ENCODE data around the gene C1orf226.
"Not testable (repeated sequence)": the region's sequence is repeated elsewhere in the genome, so short reads cannot be mapped to it uniquely, and the experiment has no call there.

The C1orf226 gene

GRCh38 chr1:162400790-162401355, 19.3 kb downstream of the C1orf226 start:
- DNase-seq (ENCODE audit: low spot score in 2 of 2) = no peak
- Mint-ChIP-seq H3K27ac (no peak overlapping the region), H3K9me3 (no peaks in the 10 kb centered on the region), H3K4me1 (no peaks in the 10 kb centered on the region), H3K4me3 (no peak overlapping the region), H3K36me3 (no peaks in the 10 kb centered on the region)
- no peak for ATAC-seq

DNA sequence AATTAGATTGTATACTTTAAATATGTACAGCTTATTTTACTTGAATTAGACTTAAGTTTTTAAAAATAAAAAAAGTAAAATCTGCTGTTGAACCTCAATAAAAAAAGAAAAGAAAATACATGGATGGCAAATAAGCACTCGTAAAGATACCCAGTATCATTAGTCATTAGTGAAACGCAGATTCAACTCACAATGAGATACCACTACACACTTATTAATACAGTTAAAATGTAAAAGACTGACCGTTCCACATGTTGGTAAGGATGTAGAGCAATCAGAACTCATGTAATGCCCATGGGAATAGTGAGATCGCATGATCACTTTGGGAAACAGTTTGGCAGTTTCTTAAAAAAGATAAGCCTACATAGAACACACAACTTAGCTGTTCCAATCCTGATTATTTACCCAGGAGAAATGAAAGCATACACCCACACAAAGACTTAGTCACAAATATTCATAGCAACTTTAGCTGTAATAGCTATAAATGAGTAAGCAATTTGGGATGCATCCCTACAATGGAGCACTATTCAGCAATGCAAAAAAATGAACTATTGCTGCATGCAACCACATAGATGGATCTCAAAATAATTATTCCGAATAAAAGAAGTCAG, 23.1 kb downstream of the C1orf226 start:
- Mint-ChIP-seq H3K9me3 (no peaks in the 10 kb centered on the region), H3K4me3 (no peak overlapping the region), H3K4me1 (no peaks in the 10 kb centered on the region), H3K27ac (no peak overlapping the region), H3K36me3 (no peaks in the 10 kb centered on the region)
- DNase-seq (ENCODE audit: low spot score in 2 of 2) = no peak
- ATAC-seq = no peak

DNA sequence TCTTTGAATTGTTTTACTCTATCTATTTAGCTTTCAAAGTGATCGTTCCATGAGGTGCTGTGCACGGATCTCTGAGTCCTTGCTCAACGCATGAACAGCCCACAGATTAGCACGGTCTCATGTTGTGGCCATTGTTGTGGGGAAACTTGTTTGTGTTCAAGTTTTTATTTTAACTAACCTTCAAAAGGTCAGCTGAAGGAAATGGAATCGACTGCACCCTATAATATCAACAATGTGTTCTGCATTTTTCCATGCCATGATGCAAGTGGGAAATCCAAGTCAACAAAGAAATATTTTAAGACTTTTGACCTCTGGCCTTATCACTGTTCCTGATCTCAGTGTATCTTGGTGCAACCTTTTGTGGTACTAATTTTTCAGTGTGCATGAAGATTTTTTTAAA, 24.3 kb downstream of the C1orf226 start:
- Mint-ChIP-seq H3K4me3 (no peak overlapping the region), H3K27ac (no peak overlapping the region), H3K4me1 (no peaks in the 10 kb centered on the region), H3K9me3 (no peaks in the 10 kb centered on the region), H3K36me3 (no peaks in the 10 kb centered on the region)
- ATAC-seq (no peak), DNase-seq (ENCODE audit: low spot score in 2 of 2) (no peak)

DNA sequence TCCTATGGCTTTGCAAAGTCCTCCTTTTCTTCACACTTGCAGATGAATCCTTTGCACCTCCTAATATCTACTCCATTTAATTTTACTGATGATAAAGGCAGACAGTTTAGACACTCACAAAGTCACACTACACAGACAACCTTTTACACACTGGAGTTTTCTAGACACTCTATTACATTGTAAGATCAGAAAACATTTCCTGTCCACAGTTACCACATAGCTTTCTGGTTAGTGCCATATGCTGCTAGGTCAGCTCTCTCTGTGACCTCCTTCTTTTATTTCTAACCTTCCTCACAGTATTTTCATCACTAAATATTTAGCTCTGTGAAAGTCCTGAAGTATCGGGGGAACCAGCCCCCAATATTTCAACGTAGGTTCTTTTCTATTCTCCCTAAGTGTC, 25.3 kb downstream of the C1orf226 start:
- Mint-ChIP-seq H3K4me1 (no peaks in the 10 kb centered on the region), H3K9me3 (no peaks in the 10 kb centered on the region), H3K36me3 (no peaks in the 10 kb centered on the region), H3K4me3 (no peak overlapping the region), H3K27ac (no peak overlapping the region)
- ATAC-seq (no peak), DNase-seq (ENCODE audit: low spot score in 2 of 2) (no peak)

DNA sequence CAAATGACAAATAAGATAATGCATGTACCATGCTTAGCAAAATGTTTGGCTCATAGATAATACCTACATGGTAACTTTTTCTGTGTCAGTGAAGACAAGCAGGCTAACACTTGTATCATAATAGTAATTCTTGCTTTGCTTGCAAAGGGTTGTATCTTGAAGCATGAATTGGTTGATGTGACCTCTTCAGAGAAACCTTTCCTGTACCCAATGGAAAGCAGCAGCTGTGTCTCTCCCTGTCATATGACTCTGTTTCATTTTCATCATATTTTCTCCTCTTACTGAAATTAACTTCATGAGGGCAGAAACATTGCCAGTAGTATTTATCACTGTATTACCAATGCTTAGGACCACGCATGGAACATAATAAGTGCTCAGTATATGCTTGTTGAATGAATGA, 26.0 kb downstream of the C1orf226 start:
- ATAC-seq (no peak), DNase-seq (ENCODE audit: low spot score in 2 of 2) (no peak)
- Mint-ChIP-seq H3K9me3 (no peaks in the 10 kb centered on the region), H3K36me3 (no peaks in the 10 kb centered on the region), H3K4me3 (no peak overlapping the region), H3K4me1 (no peaks in the 10 kb centered on the region), H3K27ac (no peak overlapping the region)

DNA sequence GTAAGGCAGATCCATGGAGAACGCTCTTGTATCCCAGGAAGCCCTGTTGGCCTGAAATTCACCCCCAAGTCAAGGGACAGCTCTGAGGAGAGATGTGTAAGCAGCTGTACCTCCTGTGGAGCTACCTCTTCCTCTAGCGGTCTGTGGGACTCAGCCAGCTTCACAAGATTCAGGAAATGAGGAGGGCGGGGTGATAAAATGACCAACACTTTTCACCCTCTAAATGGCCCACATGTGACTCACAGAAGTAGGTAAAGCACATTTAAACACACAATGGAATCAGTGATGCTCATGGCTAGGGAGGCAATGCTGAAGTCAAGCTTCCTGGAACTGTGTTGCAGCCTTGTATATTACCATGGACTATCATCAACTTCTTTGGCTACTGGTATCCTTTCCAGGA, 30.5 kb downstream of the C1orf226 start, which contains the start of gene SH2D1B:
TSS of gene SH2D1B (minus strand) at position 135 of the 400 bp plus-strand sequence. CDS start at position 15, 120 bp downstream.
- no peak for DNase-seq (ENCODE audit: low spot score in 2 of 2)
- Mint-ChIP-seq H3K9me3 (no peaks in the 10 kb centered on the region), H3K4me1 (no peaks in the 10 kb centered on the region), H3K36me3 (no peaks in the 10 kb centered on the region), H3K4me3 (peak within 1 kb of the TSS; percentile 14), H3K27ac (no peak within 1 kb of the TSS)
- ATAC-seq = peak; percentile 32

- no peaks in the 10 kb centered on the region for H3K9me3 Mint-ChIP-seq
- no peak for ATAC-seq
- no peak for DNase-seq (ENCODE audit: low spot score in 2 of 2)
- H3K4me3 Mint-ChIP-seq = no peak overlapping the region
- no peak overlapping the region for H3K27ac Mint-ChIP-seq
- H3K36me3 Mint-ChIP-seq = no peaks in the 10 kb centered on the region
- H3K4me1 Mint-ChIP-seq = no peaks in the 10 kb centered on the region
Measured at GRCh38 chr1:162416215-162416614, 34.7 kb downstream of the C1orf226 start.

GRCh38 chr1:162416909-162417308, 35.4 kb downstream of the C1orf226 start:
- Mint-ChIP-seq H3K36me3 (no peaks in the 10 kb centered on the region), H3K4me1 (no peaks in the 10 kb centered on the region), H3K27ac (no peak overlapping the region), H3K4me3 (no peak overlapping the region), H3K9me3 (no peaks in the 10 kb centered on the region)
- DNase-seq (ENCODE audit: low spot score in 2 of 2) (no peak), ATAC-seq (no peak)

GRCh38 chr1:162417650-162418049, 36.1 kb downstream of the C1orf226 start:
- Mint-ChIP-seq H3K9me3 (no peaks in the 10 kb centered on the region), H3K4me3 (no peak overlapping the region), H3K36me3 (no peaks in the 10 kb centered on the region), H3K27ac (no peak overlapping the region), H3K4me1 (no peaks in the 10 kb centered on the region)
- ATAC-seq = no peak
- no peak for DNase-seq (ENCODE audit: low spot score in 2 of 2)

DNA sequence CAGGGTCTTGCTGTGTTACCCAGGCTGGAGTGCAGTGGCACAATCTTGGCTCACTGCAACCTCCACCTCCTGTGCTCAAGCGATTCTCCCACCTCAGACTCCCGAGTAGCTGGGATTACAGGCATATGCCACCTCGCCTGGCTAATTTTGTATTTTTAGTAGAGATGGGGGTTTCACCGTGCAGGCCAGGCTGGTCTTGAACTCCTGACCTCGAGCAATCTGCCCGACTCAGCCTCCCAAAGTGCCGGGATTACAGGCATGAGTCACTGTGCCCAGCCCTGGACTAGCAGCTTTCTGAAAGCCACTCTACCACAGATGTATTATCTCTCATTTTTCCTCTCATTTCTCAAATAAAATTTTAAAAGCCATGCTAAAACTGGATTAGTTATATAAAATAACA, 37.1 kb downstream of the C1orf226 start:
- H3K4me3 Mint-ChIP-seq; ATAC-seq; H3K4me1 Mint-ChIP-seq; H3K27ac Mint-ChIP-seq; H3K9me3 Mint-ChIP-seq; DNase-seq (ENCODE audit: low spot score in 2 of 2); H3K36me3 Mint-ChIP-seq: not testable (repeated sequence)

- H3K27ac Mint-ChIP-seq; DNase-seq (ENCODE audit: low spot score in 2 of 2); H3K4me1 Mint-ChIP-seq; H3K36me3 Mint-ChIP-seq; ATAC-seq; H3K9me3 Mint-ChIP-seq; H3K4me3 Mint-ChIP-seq: not testable (repeated sequence)
Measured at GRCh38 chr1:162419450-162419931, 38.0 kb downstream of the C1orf226 start.

- Mint-ChIP-seq H3K27ac (no peak overlapping the region), H3K4me1 (no peaks in the 10 kb centered on the region), H3K4me3 (no peak overlapping the region), H3K9me3 (no peaks in the 10 kb centered on the region), H3K36me3 (no peaks in the 10 kb centered on the region)
- DNase-seq (ENCODE audit: low spot score in 2 of 2) (no peak), ATAC-seq (no peak)
Measured at GRCh38 chr1:162420120-162420519, 38.6 kb downstream of the C1orf226 start.

DNA sequence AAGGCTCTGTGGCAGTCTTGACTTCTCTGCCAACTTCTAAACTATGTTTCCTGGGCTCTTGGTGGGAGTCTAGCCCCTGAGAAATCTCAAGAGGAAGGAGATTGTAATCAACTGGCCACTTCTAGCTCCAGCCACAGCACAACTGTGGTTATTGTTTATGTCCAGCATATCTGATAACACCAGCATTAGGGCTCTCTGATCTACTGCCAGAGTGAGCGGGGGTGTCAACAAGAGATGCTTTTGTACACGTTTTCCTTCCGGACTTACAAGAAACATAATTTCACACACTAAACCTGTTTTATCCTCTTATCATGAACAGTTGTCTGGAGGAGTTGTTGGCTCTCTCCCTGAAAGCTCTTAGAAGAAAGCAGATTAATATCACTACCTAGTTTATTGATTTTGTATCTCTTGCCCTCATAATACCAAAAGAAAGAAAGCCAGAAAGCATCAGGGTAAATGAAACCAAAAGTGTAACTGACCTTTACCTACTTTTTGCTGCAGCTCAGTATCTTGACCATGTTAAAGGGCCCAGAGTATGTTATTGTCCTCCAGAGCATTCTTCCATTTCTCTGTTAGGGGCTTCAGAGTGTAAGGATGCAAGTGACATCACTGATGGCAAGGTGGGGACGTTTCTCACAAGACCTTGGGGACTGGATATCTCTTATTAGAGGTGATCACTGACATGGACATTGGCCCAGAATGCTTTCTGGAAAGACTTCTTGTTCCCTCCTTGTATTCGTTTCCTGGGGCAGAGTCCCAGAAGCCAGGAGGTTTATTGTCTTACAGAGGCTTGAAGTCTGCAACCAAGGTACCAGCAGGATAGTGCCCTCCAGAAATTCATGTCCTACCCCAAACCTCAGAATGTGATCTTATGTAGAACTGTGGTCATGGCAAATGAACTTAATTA, 40.0 kb downstream of the C1orf226 start:
- DNase-seq (ENCODE audit: low spot score in 2 of 2) (no peak), ATAC-seq (no peak)
- no peak overlapping the region for H3K27ac Mint-ChIP-seq
- H3K9me3 Mint-ChIP-seq = no peaks in the 10 kb centered on the region
- H3K4me3 Mint-ChIP-seq = no peak overlapping the region
- no peaks in the 10 kb centered on the region for H3K36me3 Mint-ChIP-seq
- no peaks in the 10 kb centered on the region for H3K4me1 Mint-ChIP-seq

GRCh38 chr1:162422662-162423375, 41.3 kb downstream of the C1orf226 start:
- Mint-ChIP-seq H3K4me1 (no peaks in the 10 kb centered on the region), H3K27ac (no peak overlapping the region), H3K36me3 (no peaks in the 10 kb centered on the region), H3K9me3 (no peaks in the 10 kb centered on the region), H3K4me3 (no peak overlapping the region)
- ATAC-seq (no peak), DNase-seq (ENCODE audit: low spot score in 2 of 2) (no peak)

DNA sequence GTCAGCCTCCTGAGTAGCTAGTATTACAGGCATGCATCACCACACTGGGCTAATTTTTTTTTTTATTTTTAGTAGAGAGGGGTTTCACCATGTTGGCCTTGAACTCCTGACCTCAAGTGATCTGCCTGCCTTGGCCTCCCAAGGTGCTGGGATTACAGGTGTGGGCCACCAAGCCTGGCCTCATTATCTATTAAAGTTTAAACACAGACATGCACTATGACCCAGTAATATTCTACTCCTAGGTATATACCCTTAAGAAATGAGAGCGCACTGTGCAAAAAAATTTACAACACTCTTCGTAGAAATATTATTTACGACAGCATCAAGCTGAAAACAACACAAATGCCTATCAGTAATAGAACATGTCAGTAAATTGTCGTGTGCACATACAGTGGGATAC, 49.1 kb downstream of the C1orf226 start:
- H3K4me1 Mint-ChIP-seq = no peaks in the 10 kb centered on the region
- H3K27ac Mint-ChIP-seq = no peak overlapping the region
- no peak for DNase-seq (ENCODE audit: low spot score in 2 of 2)
- no peaks in the 10 kb centered on the region for H3K9me3 Mint-ChIP-seq
- no peaks in the 10 kb centered on the region for H3K36me3 Mint-ChIP-seq
- ATAC-seq = no peak
- H3K4me3 Mint-ChIP-seq = no peak overlapping the region

Data from stimulated activated effector memory CD8-positive, alpha-beta T cell treated with anti-CD3 and anti-CD28 coated beads, Interleukin-12 subunit alpha, Interleukin-12 subunit beta, amount 100 ng/mL, for 72 hours (primary cell).